ENCODE measurements around the gene GIPC3.
"Not testable (repeated sequence)": the region's sequence is repeated elsewhere in the genome, so short reads cannot be mapped to it uniquely, and the experiment has no call there.

GIPC3 gene

GRCh38 chr19:3615524-3616135, 30.4 kb downstream of the GIPC3 start:
- in situ Hi-C loops (cut with MboI; ENCODE audit: low sequenced_read_pairs), result no loop called here

- in situ Hi-C loops (cut with MboI; ENCODE audit: low sequenced_read_pairs), result no loop called here
Observed at GRCh38 chr19:3617463-3617862, 32.2 kb downstream of the GIPC3 start.

- in situ Hi-C loops (cut with MboI; ENCODE audit: low sequenced_read_pairs), result no loop called here
Observed at GRCh38 chr19:3618144-3618810, 33.0 kb downstream of the GIPC3 start.

GRCh38 chr19:3618811-3619630, 33.7 kb downstream of the GIPC3 start:
- in situ Hi-C loops (cut with MboI; ENCODE audit: low sequenced_read_pairs), result no loop called here

GRCh38 chr19:3619631-3620012, 34.3 kb downstream of the GIPC3 start:
- in situ Hi-C loops (cut with MboI; ENCODE audit: low sequenced_read_pairs), result no loop called here

GRCh38 chr19:3620145-3620816, 35.0 kb downstream of the GIPC3 start:
- in situ Hi-C loops (cut with MboI; ENCODE audit: low sequenced_read_pairs), result no loop called here

- in situ Hi-C loops (cut with MboI; ENCODE audit: low sequenced_read_pairs), result no loop called here
Observed at GRCh38 chr19:3620817-3621547, 35.7 kb downstream of the GIPC3 start.

- in situ Hi-C loops (cut with MboI; ENCODE audit: low sequenced_read_pairs), result no loop called here
Observed at GRCh38 chr19:3621689-3622088, 36.4 kb downstream of the GIPC3 start.

GRCh38 chr19:3622224-3622623, 36.9 kb downstream of the GIPC3 start:
- in situ Hi-C loops (cut with MboI; ENCODE audit: low sequenced_read_pairs), result no loop called here

GRCh38 chr19:3623716-3624115, 38.4 kb downstream of the GIPC3 start:
- in situ Hi-C loops (cut with MboI; ENCODE audit: low sequenced_read_pairs), result no loop called here

GRCh38 chr19:3625996-3626472, 40.8 kb downstream of the GIPC3 start:
- in situ Hi-C loops (cut with MboI; ENCODE audit: low sequenced_read_pairs), result no loop called here

GRCh38 chr19:3626473-3627350, 41.4 kb downstream of the GIPC3 start, which contains the start of gene CACTIN:
Gene CACTIN (minus strand): TSS chr19:3626790. CDS start chr19:3626762, 28 bp downstream.
- in situ Hi-C loops (cut with MboI; ENCODE audit: low sequenced_read_pairs), result no loop called here

GRCh38 chr19:3627351-3627723, 42.1 kb downstream of the GIPC3 start:
- in situ Hi-C loops (cut with MboI; ENCODE audit: low sequenced_read_pairs), result no loop called here

GRCh38 chr19:3628766-3629165, 43.5 kb downstream of the GIPC3 start:
- in situ Hi-C loops (cut with MboI; ENCODE audit: low sequenced_read_pairs), result not testable (repeated sequence)

GRCh38 chr19:3631053-3631861, 46.0 kb downstream of the GIPC3 start:
- in situ Hi-C loops (cut with MboI; ENCODE audit: low sequenced_read_pairs), result no loop called here

- in situ Hi-C loops (cut with MboI; ENCODE audit: low sequenced_read_pairs), result no loop called here
Observed at GRCh38 chr19:3632098-3632497, 46.8 kb downstream of the GIPC3 start.

- in situ Hi-C loops (cut with MboI; ENCODE audit: low sequenced_read_pairs), result no loop called here
Observed at GRCh38 chr19:3632739-3633558, 47.7 kb downstream of the GIPC3 start.

- in situ Hi-C loops (cut with MboI; ENCODE audit: low sequenced_read_pairs), result no loop called here
Observed at GRCh38 chr19:3633559-3633988, 48.3 kb downstream of the GIPC3 start.
